WTC11 (cell line): ENCODE data around the gene RGS11. TPM values are rescaled to one million over a fixed set of nuclear protein-coding genes. Genes with fewer than 3 reads are reported as not detected.
A peak's percentile ranks its signal among the peaks of the same experiment; 100 is the strongest.

Experiments used
- ATAC-seq: fragments of 200-7000 bp; cut with Tn5 transposase; 2 replicates; pipeline ENCODE4 v1.10.0; 2021; ENCODE audit warnings: mild to moderate bottlenecking, moderate library complexity
- CTCF ChIA-PET: fragments of 300-600 bp; sonication (Branson Sonifier 250); formaldehyde crosslinking; loops from one replicate; lab custom pipeline; 2021; ENCODE audit warnings: antibody characterized with exemption; lab: Charles Lee
- POLR2A ChIA-PET: fragments of 350-600 bp; sonication (Branson Sonifier 250); formaldehyde crosslinking; loops from one replicate; lab custom pipeline; 2021; ENCODE audit warnings: antibody characterized with exemption; lab: Charles Lee
- DNase-seq: peaks from one replicate; pipeline ENCODE4 v3.0.0; 2021; ENCODE audit warnings: low spot score
- H3K27ac Mint-ChIP-seq: 2 replicates; pipeline ENCODE4 v1.8.0; 2021; ENCODE audit warnings: mixed read lengths
- H3K27me3 Mint-ChIP-seq: 2 replicates; pipeline ENCODE4 v1.8.0; 2021; ENCODE audit warnings: low read depth, mild to moderate bottlenecking, moderate library complexity, mixed read lengths
- H3K36me3 Mint-ChIP-seq: 2 replicates; pipeline ENCODE4 v1.8.0; 2021; ENCODE audit warnings: mixed read lengths
- H3K4me1 Mint-ChIP-seq: 2 replicates; pipeline ENCODE4 v1.8.0; 2022; ENCODE audit warnings: mixed read lengths
- H3K4me3 Mint-ChIP-seq: 2 replicates; pipeline ENCODE4 v1.8.0; 2021; ENCODE audit warnings: mild to moderate bottlenecking, moderate library complexity, mixed read lengths
- H3K9me3 Mint-ChIP-seq: 2 replicates; pipeline ENCODE4 v1.8.0; 2021; ENCODE audit warnings: mixed read lengths
- E2F1 ChIP-seq: sonication (generic); formaldehyde crosslinking; IDR thresholded peaks from 2 replicates; pipeline ENCODE4 v1.8.0; 2022; ENCODE audit warnings: mild to moderate bottlenecking, missing genetic modification reagents
- FOXP1 ChIP-seq: sonication (generic); formaldehyde crosslinking; IDR thresholded peaks from 2 replicates; pipeline ENCODE4 v1.8.0; 2022; ENCODE audit warnings: missing genetic modification reagents, mild to moderate bottlenecking, moderate library complexity, borderline replicate concordance
- GTF2I ChIP-seq: fragments of 250-450 bp; sonication (Bioruptor Pico); conservative IDR thresholded peaks from 2 replicates; pipeline ENCODE4 v1.4.0; 2021; ENCODE audit warnings: mild to moderate bottlenecking
- IRF2 ChIP-seq: sonication (generic); formaldehyde crosslinking; IDR thresholded peaks from 2 replicates; pipeline ENCODE4 v1.8.0; 2022; ENCODE audit warnings: low read depth, missing genetic modification reagents, borderline replicate concordance
- MYBL2 ChIP-seq: sonication (generic); formaldehyde crosslinking; IDR thresholded peaks from 2 replicates; pipeline ENCODE4 v1.8.1; 2023; ENCODE audit warnings: mild to moderate bottlenecking, moderate library complexity, missing genetic modification reagents
- NFE2L1 ChIP-seq: sonication (generic); formaldehyde crosslinking; IDR thresholded peaks from 2 replicates; pipeline ENCODE4 v1.8.1; 2023; ENCODE audit warnings: missing genetic modification reagents
- PRDM15 ChIP-seq: sonication (generic); formaldehyde crosslinking; IDR thresholded peaks from 2 replicates; pipeline ENCODE4 v1.8.0; 2022; ENCODE audit warnings: missing genetic modification reagents
- RORB ChIP-seq: fragments of 250-450 bp; sonication (Bioruptor Pico); IDR thresholded peaks from 2 replicates; pipeline ENCODE4 v1.9.0; 2021; ENCODE audit warnings: mild to moderate bottlenecking
- SOX15 ChIP-seq: fragments of 250-450 bp; sonication (Bioruptor Pico); IDR thresholded peaks from 2 replicates; pipeline ENCODE4 v1.9.0; 2021; ENCODE audit warnings: mild to moderate bottlenecking
- SP1 ChIP-seq: sonication (generic); formaldehyde crosslinking; conservative IDR thresholded peaks from 2 replicates; pipeline ENCODE4 v1.8.1; 2022; ENCODE audit warnings: missing genetic modification reagents
- ZBTB21 ChIP-seq: sonication (generic); formaldehyde crosslinking; IDR thresholded peaks from 2 replicates; pipeline ENCODE4 v1.8.1; 2023; ENCODE audit warnings: mild to moderate bottlenecking, missing genetic modification reagents, borderline replicate concordance
- ZNF232 ChIP-seq: sonication (generic); formaldehyde crosslinking; IDR thresholded peaks from 2 replicates; pipeline ENCODE4 v1.8.0; 2022; ENCODE audit warnings: mild to moderate bottlenecking, missing genetic modification reagents
- ZNF281 ChIP-seq: sonication (generic); formaldehyde crosslinking; IDR thresholded peaks from 2 replicates; pipeline ENCODE4 v1.8.0; 2023; ENCODE audit warnings: mild to moderate bottlenecking, missing genetic modification reagents
- total RNA-seq: library from RNA; stranded (reverse); gene quantifications from 3 replicates; pipeline ENCODE4 v1.2.3, GENCODE V29; 2021
- TF ChIP-seq, protein P1 (sequence below): fragments of 200-600 bp; IDR thresholded peaks from 2 replicates; pipeline ENCODE4 v1.8.0; 2022; ENCODE audit warnings: antibody characterized with exemption
- TF ChIP-seq, protein P2 (sequence below): fragments of 250-450 bp; sonication (Bioruptor Pico); conservative IDR thresholded peaks from 2 replicates; pipeline ENCODE4 v1.9.0; 2021; ENCODE audit warnings: mild to moderate bottlenecking
- TF ChIP-seq, protein P3 (sequence below): fragments of 250-450 bp; sonication (Bioruptor Pico); IDR thresholded peaks from 2 replicates; pipeline ENCODE4 v1.8.0; 2021; ENCODE audit warnings: mild to moderate bottlenecking
- TF ChIP-seq, protein P4 (sequence below): sonication (generic); formaldehyde crosslinking; IDR thresholded peaks from 2 replicates; pipeline ENCODE4 v1.8.1; 2023; ENCODE audit warnings: mild to moderate bottlenecking, moderate library complexity, missing genetic modification reagents
- TF ChIP-seq, protein P5 (sequence below): sonication (generic); formaldehyde crosslinking; IDR thresholded peaks from 2 replicates; pipeline ENCODE4 v1.8.0; 2022; ENCODE audit warnings: mild to moderate bottlenecking, missing genetic modification reagents

RGS11 gene
- total RNA-seq, 1 experiment from 2014 or later: 1.8 TPM

GRCh38 chr16:275041-275641 lies 603 bp downstream of the RGS11 start:
- H3K27ac Mint-ChIP-seq: no peak overlapping the region
- CTCF ChIA-PET: interaction anchor here (0.6 kb wide), 1 partner anchor 116 kb away, joined by 4 read pairs; no protein-coding TSS in a partner anchor
- H3K4me3 Mint-ChIP-seq: peak overlapping the region; percentile 63
- H3K27me3 Mint-ChIP-seq: peaks cover 42% of the 10 kb centered on the region
- H3K9me3 Mint-ChIP-seq: no peaks in the 10 kb centered on the region
- no peaks in the 10 kb centered on the region; the same call in 1 of the 2 replicates for H3K4me1 Mint-ChIP-seq
- DNase-seq: peak; percentile 54
- H3K36me3 Mint-ChIP-seq: no peaks in the 10 kb centered on the region
- peak; percentile 63 for ATAC-seq
- POLR2A ChIA-PET: no interaction called here
- no peak for TF ChIP-seq E2F1 (CRISPR knock-in tag)
- TF ChIP-seq, protein P1, sequence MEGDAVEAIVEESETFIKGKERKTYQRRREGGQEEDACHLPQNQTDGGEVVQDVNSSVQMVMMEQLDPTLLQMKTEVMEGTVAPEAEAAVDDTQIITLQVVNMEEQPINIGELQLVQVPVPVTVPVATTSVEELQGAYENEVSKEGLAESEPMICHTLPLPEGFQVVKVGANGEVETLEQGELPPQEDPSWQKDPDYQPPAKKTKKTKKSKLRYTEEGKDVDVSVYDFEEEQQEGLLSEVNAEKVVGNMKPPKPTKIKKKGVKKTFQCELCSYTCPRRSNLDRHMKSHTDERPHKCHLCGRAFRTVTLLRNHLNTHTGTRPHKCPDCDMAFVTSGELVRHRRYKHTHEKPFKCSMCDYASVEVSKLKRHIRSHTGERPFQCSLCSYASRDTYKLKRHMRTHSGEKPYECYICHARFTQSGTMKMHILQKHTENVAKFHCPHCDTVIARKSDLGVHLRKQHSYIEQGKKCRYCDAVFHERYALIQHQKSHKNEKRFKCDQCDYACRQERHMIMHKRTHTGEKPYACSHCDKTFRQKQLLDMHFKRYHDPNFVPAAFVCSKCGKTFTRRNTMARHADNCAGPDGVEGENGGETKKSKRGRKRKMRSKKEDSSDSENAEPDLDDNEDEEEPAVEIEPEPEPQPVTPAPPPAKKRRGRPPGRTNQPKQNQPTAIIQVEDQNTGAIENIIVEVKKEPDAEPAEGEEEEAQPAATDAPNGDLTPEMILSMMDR: no peak
- TF ChIP-seq, protein P2, sequence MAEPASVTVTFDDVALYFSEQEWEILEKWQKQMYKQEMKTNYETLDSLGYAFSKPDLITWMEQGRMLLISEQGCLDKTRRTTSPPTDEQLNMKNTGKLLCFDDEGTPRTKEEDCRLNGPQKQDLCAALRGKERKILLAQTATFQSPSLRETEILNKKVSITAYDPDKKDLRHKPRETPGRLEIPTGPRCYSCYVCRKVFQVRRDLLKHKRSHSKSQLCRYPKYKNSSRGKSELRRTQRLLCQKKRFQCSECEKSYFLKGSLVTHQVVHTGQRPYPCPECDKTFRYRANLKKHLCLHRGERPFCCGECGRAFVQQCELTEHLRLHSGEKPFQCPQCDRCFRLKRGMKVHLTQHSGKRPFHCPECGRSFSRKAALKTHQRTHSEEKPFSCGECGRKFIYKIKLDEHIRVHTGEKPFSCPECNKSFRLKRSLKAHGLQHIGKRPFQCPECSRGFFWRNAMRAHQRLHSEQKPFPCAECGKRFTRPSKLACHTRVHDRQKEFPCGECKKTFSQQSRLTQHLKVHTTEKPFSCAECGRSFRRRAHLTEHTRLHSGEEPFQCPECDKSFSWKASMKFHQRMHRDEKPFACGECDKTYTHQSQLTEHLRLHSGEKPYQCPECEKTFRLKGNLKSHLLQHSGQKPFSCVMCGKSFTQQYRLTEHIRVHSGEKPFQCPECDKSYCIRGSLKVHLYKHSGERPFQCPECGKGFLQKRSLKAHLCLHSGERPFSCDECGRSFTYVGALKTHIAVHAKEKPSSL (CRISPR knock-in tag): no peak
- TF ChIP-seq FOXP1 (CRISPR knock-in tag): peak; percentile 71
- TF ChIP-seq NFE2L1 (CRISPR knock-in tag): no peak; the same call in 1 of the 2 replicates
- TF ChIP-seq, protein P3, sequence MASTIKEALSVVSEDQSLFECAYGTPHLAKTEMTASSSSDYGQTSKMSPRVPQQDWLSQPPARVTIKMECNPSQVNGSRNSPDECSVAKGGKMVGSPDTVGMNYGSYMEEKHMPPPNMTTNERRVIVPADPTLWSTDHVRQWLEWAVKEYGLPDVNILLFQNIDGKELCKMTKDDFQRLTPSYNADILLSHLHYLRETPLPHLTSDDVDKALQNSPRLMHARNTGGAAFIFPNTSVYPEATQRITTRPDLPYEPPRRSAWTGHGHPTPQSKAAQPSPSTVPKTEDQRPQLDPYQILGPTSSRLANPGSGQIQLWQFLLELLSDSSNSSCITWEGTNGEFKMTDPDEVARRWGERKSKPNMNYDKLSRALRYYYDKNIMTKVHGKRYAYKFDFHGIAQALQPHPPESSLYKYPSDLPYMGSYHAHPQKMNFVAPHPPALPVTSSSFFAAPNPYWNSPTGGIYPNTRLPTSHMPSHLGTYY (CRISPR knock-in tag): no peak
- TF ChIP-seq PRDM15 (CRISPR knock-in tag): peak; percentile 39
- TF ChIP-seq SP1 (CRISPR knock-in tag): no peak
- TF ChIP-seq ZNF281 (CRISPR knock-in tag): peak; percentile 23; the same call in 1 of the 2 replicates
- no peak for TF ChIP-seq ZNF232
- no peak for TF ChIP-seq SOX15
- no peak for TF ChIP-seq GTF2I (CRISPR knock-in tag)
- TF ChIP-seq, protein P4, sequence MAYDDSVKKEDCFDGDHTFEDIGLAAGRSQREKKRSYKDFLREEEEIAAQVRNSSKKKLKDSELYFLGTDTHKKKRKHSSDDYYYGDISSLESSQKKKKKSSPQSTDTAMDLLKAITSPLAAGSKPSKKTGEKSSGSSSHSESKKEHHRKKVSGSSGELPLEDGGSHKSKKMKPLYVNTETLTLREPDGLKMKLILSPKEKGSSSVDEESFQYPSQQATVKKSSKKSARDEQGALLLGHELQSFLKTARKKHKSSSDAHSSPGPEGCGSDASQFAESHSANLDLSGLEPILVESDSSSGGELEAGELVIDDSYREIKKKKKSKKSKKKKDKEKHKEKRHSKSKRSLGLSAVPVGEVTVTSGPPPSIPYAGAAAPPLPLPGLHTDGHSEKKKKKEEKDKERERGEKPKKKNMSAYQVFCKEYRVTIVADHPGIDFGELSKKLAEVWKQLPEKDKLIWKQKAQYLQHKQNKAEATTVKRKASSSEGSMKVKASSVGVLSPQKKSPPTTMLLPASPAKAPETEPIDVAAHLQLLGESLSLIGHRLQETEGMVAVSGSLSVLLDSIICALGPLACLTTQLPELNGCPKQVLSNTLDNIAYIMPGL (CRISPR knock-in tag): peak; percentile 40; the same call in 1 of the 2 replicates
- TF ChIP-seq RORB: no peak
- TF ChIP-seq, protein P5, sequence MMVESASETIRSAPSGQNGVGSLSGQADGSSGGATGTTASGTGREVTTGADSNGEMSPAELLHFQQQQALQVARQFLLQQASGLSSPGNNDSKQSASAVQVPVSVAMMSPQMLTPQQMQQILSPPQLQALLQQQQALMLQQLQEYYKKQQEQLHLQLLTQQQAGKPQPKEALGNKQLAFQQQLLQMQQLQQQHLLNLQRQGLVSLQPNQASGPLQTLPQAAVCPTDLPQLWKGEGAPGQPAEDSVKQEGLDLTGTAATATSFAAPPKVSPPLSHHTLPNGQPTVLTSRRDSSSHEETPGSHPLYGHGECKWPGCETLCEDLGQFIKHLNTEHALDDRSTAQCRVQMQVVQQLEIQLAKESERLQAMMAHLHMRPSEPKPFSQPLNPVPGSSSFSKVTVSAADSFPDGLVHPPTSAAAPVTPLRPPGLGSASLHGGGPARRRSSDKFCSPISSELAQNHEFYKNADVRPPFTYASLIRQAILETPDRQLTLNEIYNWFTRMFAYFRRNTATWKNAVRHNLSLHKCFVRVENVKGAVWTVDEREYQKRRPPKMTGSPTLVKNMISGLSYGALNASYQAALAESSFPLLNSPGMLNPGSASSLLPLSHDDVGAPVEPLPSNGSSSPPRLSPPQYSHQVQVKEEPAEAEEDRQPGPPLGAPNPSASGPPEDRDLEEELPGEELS (CRISPR knock-in tag): no peak
- peak; percentile 57; the same call in 1 of the 2 replicates for TF ChIP-seq MYBL2 (CRISPR knock-in tag)
- no peak for TF ChIP-seq IRF2 (CRISPR knock-in tag)
- TF ChIP-seq ZBTB21 (CRISPR knock-in tag): 0 out of 2 replicates have a peak, but pooled peaks have one; percentile 26
